A673 (cell line): ENCODE data around the gene INPPL1. TPM values are rescaled to one million over a fixed set of nuclear protein-coding genes. Genes with fewer than 3 reads are reported as not detected.

Source experiments
- BruUV-seq: library from RNA; stranded (reverse); fragments of 400-500 nt; replicated peaks from 2 replicates; lab custom pipeline; 2021; lab: Mats Ljungman, UMichigan
- CTCF ChIA-PET: fragments of 300-600 bp; sonication (Branson Sonifier 250); formaldehyde crosslinking; loops from one replicate; lab custom pipeline; 2022; ENCODE audit warnings: antibody characterized with exemption; lab: Charles Lee
- POLR2A ChIA-PET: fragments of 300-600 bp; sonication (Branson Sonifier 250); formaldehyde crosslinking; loops from one replicate; lab custom pipeline; 2022; ENCODE audit warnings: antibody characterized with exemption; ENCODE audit not compliant: low non-redundant PET; lab: Charles Lee
- DNase-seq: peaks from one replicate; pipeline ENCODE4 v3.0.0-alpha.2; 2015; ENCODE audit warnings: low spot score
- H3K27ac ChIP-seq: fragments of 200-600 bp; sonication (generic); 2 replicates; pipeline ENCODE4 v1.5.1; 2016; ENCODE audit warnings: mixed run types, low read depth, mild to moderate bottlenecking, mixed read lengths, antibody characterized with exemption, low read length; ENCODE audit not compliant: poor library complexity, severe bottlenecking
- H3K27me3 ChIP-seq: fragments of 200-600 bp; sonication (generic); replicated peaks from 2 replicates; pipeline ENCODE4 v1.6.1; 2017; ENCODE audit warnings: mixed run types, low read depth, mild to moderate bottlenecking, mixed read lengths, antibody characterized with exemption, low read length; ENCODE audit not compliant: insufficient read depth, poor library complexity
- H3K36me3 ChIP-seq: fragments of 200-600 bp; sonication (generic); 2 replicates; pipeline ENCODE4 v1.6.1; 2016; ENCODE audit warnings: mixed run types, mild to moderate bottlenecking, mixed read lengths, antibody characterized with exemption, low read length; ENCODE audit not compliant: insufficient read depth, poor library complexity, severe bottlenecking
- H3K4me1 ChIP-seq: fragments of 200-600 bp; sonication (generic); 2 replicates; pipeline ENCODE4 v1.6.1; 2017; ENCODE audit warnings: mixed run types, mild to moderate bottlenecking, mixed read lengths, antibody characterized with exemption, low read length; ENCODE audit not compliant: insufficient read depth, poor library complexity, severe bottlenecking
- H3K4me3 ChIP-seq: fragments of 200-600 bp; sonication (generic); 2 replicates; pipeline ENCODE4 v1.5.1; 2016; ENCODE audit warnings: low read depth, mixed run types, mild to moderate bottlenecking, mixed read lengths, low read length; ENCODE audit not compliant: poor library complexity, severe bottlenecking
- H3K9me3 ChIP-seq: fragments of 200-600 bp; sonication (generic); 2 replicates; pipeline ENCODE4 v1.6.1; 2016; ENCODE audit warnings: mixed run types, low read depth, mild to moderate bottlenecking, mixed read lengths, antibody characterized with exemption, low read length; ENCODE audit not compliant: poor library complexity, severe bottlenecking
- CTCF ChIP-seq: fragments of 300-800, 200-600 bp; sonication (generic); conservative IDR thresholded peaks from 2 replicates; pipeline ENCODE4 v1.5.1; 2017; ENCODE audit warnings: low read depth, mild to moderate bottlenecking, antibody characterized with exemption, low read length, moderate library complexity, mixed read lengths
- EZH2 ChIP-seq: fragments of 200-600 bp; sonication (generic); IDR thresholded peaks from 2 replicates; pipeline ENCODE4 v1.6.1; 2017; ENCODE audit warnings: borderline replicate concordance, low read depth, mild to moderate bottlenecking, mixed read lengths, antibody characterized with exemption, low read length; ENCODE audit not compliant: poor library complexity, severe bottlenecking
- intact Hi-C: fragments of 100-400 bp; cut with micrococcal nuclease; formaldehyde crosslinking; loops from one replicate; pipeline ENCODE4 v1.10.0; 2022; ENCODE audit not compliant: unreplicated experiment
- total RNA-seq: library from RNA; stranded (reverse); gene quantifications from 2 replicates; pipeline ENCODE4 v1.2.3, GENCODE V29; 2021

INPPL1 gene
- total RNA-seq, 1 experiment from 2014 or later, result 104 TPM

- no peaks in the 10 kb centered on the region for H3K9me3 ChIP-seq
- ChIA-PET POLR2A (no interaction called here), CTCF (no interaction called here)
- TF ChIP-seq EZH2, result no peak
- no peak for TF ChIP-seq CTCF
- H3K27me3 ChIP-seq, result peaks cover 73% of the 10 kb centered on the region
- H3K36me3 ChIP-seq, result peaks cover 7% of the 10 kb centered on the region
- no TSS peak for BruUV-seq
- intact Hi-C loops, result no loop called here
- H3K4me3 ChIP-seq, result no peak overlapping the region
- no peak for DNase-seq
- H3K27ac ChIP-seq, result no peak overlapping the region
- H3K4me1 ChIP-seq, result no peaks in the 10 kb centered on the region
These were observed 16.8 kb downstream of the INPPL1 start for GRCh38 chr11:72241291-72241781.

- Histone ChIP-seq H3K27ac (no peak overlapping the region), H3K36me3 (peaks cover 5% of the 10 kb centered on the region), H3K27me3 (peaks cover 81% of the 10 kb centered on the region), H3K4me1 (no peaks in the 10 kb centered on the region), H3K4me3 (no peak overlapping the region), H3K9me3 (no peaks in the 10 kb centered on the region)
- ChIA-PET CTCF (interaction anchor here (0.7 kb wide), 1 partner anchor 439 kb away, joined by 4 read pairs; no protein-coding TSS in a partner anchor), POLR2A (interaction anchor here (0.7 kb wide), 1 partner anchor 164 kb away, joined by 4 read pairs; no protein-coding TSS in a partner anchor)
- intact Hi-C loops, result no loop called here
- BruUV-seq, result no TSS peak
- DNase-seq, result no peak
- TF ChIP-seq EZH2 (no peak), CTCF (no peak)
These were observed 17.6 kb downstream of the INPPL1 start for GRCh38 chr11:72242141-72242540.

GRCh38 chr11:72243173-72244059 lies 18.8 kb downstream of the INPPL1 start:
- POLR2A ChIA-PET, result no interaction called here
- peaks cover 91% of the 10 kb centered on the region for H3K27me3 ChIP-seq
- no peak overlapping the region for H3K27ac ChIP-seq
- CTCF ChIA-PET, result interaction anchor here (0.5 to 0.7 kb wide), 3 partner anchors 28 to 107 kb away, joined by 3 read pairs; no protein-coding TSS in a partner anchor
- DNase-seq, result no peak
- no peak for TF ChIP-seq CTCF
- peak; percentile 12 for TF ChIP-seq EZH2
- intact Hi-C loops, result no loop called here
- no peaks in the 10 kb centered on the region for H3K4me1 ChIP-seq
- H3K9me3 ChIP-seq, result no peaks in the 10 kb centered on the region
- H3K4me3 ChIP-seq, result no peak overlapping the region
- no peaks in the 10 kb centered on the region for H3K36me3 ChIP-seq
- BruUV-seq, result no TSS peak
